HG02943 (cell line): Measurements from ENCODE around the gene PLIN3.
"Not testable (repeated sequence)": the region's sequence is repeated elsewhere in the genome, so short reads cannot be mapped to it uniquely, and the experiment has no call there.

Experiments used
- ATAC-seq: cut with Tn5 transposase; IDR thresholded peaks from one replicate; pipeline ENCODE4 v1.9.1; 2021; ENCODE audit warnings: mild to moderate bottlenecking, low read depth, moderate library complexity; ENCODE audit not compliant: unreplicated experiment

The PLIN3 gene

GRCh38 chr19:4867534-4868285 is at the start of gene PLIN3:
TSS of gene PLIN3 (minus strand) at chr19:4867667. CDS start at chr19:4861394, 6,273 bp downstream.
- ATAC-seq, result peak; percentile 67

- ATAC-seq, result no peak
These were observed 49.0 kb upstream of the PLIN3 start for GRCh38 chr19:4916292-4917082.

GRCh38 chr19:4914736-4915501 is 47.5 kb upstream of the PLIN3 start:
- ATAC-seq, result no peak

GRCh38 chr19:4913996-4914735 is 46.7 kb upstream of the PLIN3 start:
- no peak for ATAC-seq

GRCh38 chr19:4911786-4912672 is 44.6 kb upstream of the PLIN3 start:
- no peak for ATAC-seq

GRCh38 chr19:4911314-4911713 is 43.8 kb upstream of the PLIN3 start:
- ATAC-seq, result no peak

- ATAC-seq, result no peak
These were observed 43.3 kb upstream of the PLIN3 start for GRCh38 chr19:4910594-4911281.

- peak; percentile 57 for ATAC-seq
These were observed 42.6 kb upstream of the PLIN3 start for GRCh38 chr19:4909897-4910593.

- ATAC-seq, result peak; percentile 6
These were observed 41.9 kb upstream of the PLIN3 start, which contains the start of gene UHRF1 for GRCh38 chr19:4909156-4909896. TSS of gene UHRF1 (plus strand) at chr19:4909501. CDS start at chr19:4910886, 1,385 bp downstream.

- no peak for ATAC-seq
These were observed 41.3 kb upstream of the PLIN3 start for GRCh38 chr19:4908781-4909155.

- ATAC-seq, result no peak
These were observed 40.9 kb upstream of the PLIN3 start for GRCh38 chr19:4908360-4908759.

GRCh38 chr19:4906963-4907362 is 39.5 kb upstream of the PLIN3 start:
- ATAC-seq, result no peak

GRCh38 chr19:4904481-4904880 is 37.0 kb upstream of the PLIN3 start:
- no peak for ATAC-seq

GRCh38 chr19:4902796-4903195 is 35.3 kb upstream of the PLIN3 start, which contains the start of gene ARRDC5:
TSS of gene ARRDC5 (minus strand) at chr19:4902896. CDS start at chr19:4902825, 71 bp downstream.
- ATAC-seq, result no peak

GRCh38 chr19:4900879-4901278 is 33.4 kb upstream of the PLIN3 start:
- ATAC-seq, result not testable (repeated sequence)

GRCh38 chr19:4897146-4897545 is 29.7 kb upstream of the PLIN3 start:
- no peak for ATAC-seq

GRCh38 chr19:4896372-4896771 is 28.9 kb upstream of the PLIN3 start:
- no peak for ATAC-seq
